ENCODE data around the gene AIF1L.

- TF ChIP-seq CTCF (conservative IDR thresholded peaks at IDR 0.05; ENCODE audit: low read depth, low read length) (no peak), EZH2 (IDR thresholded peaks at IDR 0.05; ENCODE audit: borderline replicate concordance, low read depth, low read length, poor library complexity, severe bottlenecking) (no peak)
These were observed 32.9 kb downstream of the AIF1L start for GRCh38 chr9:131129183-131129582.

All from A673 (cell line).